HG02884 (cell line): ENCODE measurements around the gene ENTREP3.
A peak's percentile ranks its signal among the peaks of the same experiment; 100 is the strongest.
"Not testable (repeated sequence)": the region's sequence is repeated elsewhere in the genome, so short reads cannot be mapped to it uniquely, and the experiment has no call there.

ENCODE experiments used
- ATAC-seq: cut with Tn5 transposase; IDR thresholded peaks from one replicate; pipeline ENCODE4 v1.9.1; 2021; ENCODE audit warnings: mild to moderate bottlenecking, moderate library complexity; ENCODE audit not compliant: unreplicated experiment

ENTREP3 gene

GRCh38 chr1:155226188-155226909 lies 28.9 kb downstream of the ENTREP3 start:
- ATAC-seq: no peak

- ATAC-seq: not testable (repeated sequence)
Observed at GRCh38 chr1:155225404-155225759, 29.9 kb downstream of the ENTREP3 start.

- ATAC-seq: no peak
Observed at GRCh38 chr1:155223047-155223446, 32.2 kb downstream of the ENTREP3 start.

DNA sequence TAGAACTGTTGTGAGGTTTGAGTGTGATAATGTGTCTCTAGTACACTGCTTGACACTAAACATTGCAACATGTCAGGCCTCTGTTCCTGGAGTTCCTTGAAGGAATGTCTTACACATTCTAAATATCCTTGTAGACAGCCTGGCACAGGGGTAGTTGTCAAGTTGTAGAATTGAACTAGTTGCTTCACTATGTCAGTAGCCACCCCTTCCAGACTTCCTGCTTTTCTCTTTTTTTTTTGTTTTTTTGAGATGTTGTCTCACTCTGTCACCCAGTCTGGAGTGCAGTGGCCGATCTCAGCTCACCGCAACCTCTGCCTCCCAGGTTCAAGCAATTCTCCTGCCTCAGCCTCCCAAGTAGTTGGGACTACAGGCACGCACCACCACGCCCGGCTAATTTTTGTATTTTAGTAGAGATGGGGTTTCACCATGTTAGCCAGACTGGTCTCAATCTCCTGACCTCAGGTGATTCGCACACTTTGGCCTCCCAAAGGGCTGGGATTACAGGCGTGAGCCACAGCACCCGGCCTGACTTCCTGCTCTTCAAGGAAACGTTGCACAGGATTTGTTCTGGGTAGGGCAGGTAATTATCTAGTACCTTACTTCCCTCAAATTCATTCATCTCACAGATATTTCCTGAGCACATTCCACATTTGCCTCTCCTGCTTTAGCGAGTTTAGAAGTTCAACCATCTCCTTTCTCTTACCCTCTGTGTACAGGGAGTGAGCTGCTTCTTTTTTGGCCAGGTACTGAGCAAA lies 34.9 kb downstream of the ENTREP3 start:
- not testable (repeated sequence) for ATAC-seq

- ATAC-seq: no peak
Observed at GRCh38 chr1:155219592-155220031, 35.7 kb downstream of the ENTREP3 start.

GRCh38 chr1:155218854-155219591 lies 36.3 kb downstream of the ENTREP3 start:
- ATAC-seq: no peak

DNA sequence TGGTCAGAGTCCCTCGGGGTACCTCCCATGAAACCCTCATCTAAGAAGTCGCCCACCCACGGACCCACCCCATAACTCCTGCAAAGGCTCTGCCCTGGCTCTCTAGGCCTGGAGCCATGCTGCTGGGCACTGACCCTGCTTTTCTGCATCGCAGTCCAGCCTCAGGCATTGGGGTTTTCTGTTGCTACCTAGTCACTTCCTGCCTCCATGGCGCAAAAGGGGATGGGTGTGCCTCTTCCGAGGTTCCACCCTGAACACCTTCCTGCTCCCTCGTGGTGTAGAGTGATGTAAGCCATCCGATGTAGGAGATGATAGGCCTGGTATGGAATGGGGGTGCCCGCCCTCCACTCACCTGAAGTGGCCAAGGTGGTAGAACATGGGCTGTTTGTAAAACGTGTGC lies 40.6 kb downstream of the ENTREP3 start:
- ATAC-seq: not testable (repeated sequence)

DNA sequence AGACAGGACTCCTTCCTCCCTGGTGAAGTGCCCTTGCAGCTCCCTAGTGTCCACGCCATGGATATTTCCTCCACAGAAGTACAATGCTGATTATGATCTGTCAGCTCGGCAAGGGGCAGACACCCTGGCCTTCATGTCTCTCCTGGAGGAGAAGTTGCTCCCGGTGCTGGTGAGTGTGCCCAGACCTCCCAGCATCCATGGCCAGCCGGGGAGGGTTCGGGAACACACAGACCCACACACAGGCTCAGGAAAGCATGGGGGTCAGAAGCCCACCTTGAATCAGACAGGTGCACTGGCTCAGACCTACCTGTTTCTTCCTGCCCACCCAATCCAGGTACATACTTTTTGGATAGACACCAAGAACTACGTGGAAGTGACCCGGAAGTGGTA lies 43.2 kb downstream of the ENTREP3 start:
- ATAC-seq: not testable (repeated sequence)

- ATAC-seq: not testable (repeated sequence)
Observed at GRCh38 chr1:155211381-155212050, 43.8 kb downstream of the ENTREP3 start.

- ATAC-seq: no peak
Observed at GRCh38 chr1:155210314-155211104, 44.8 kb downstream of the ENTREP3 start.

GRCh38 chr1:155209312-155209721 lies 46.0 kb downstream of the ENTREP3 start:
- no peak for ATAC-seq

- ATAC-seq: peak; percentile 86
Observed at GRCh38 chr1:155208541-155209311, 46.6 kb downstream of the ENTREP3 start, which contains the start of gene MTX1. Gene MTX1, plus strand, starts transcription at chr1:155208695. Its CDS starts 110 bp downstream, at chr1:155208805.

DNA sequence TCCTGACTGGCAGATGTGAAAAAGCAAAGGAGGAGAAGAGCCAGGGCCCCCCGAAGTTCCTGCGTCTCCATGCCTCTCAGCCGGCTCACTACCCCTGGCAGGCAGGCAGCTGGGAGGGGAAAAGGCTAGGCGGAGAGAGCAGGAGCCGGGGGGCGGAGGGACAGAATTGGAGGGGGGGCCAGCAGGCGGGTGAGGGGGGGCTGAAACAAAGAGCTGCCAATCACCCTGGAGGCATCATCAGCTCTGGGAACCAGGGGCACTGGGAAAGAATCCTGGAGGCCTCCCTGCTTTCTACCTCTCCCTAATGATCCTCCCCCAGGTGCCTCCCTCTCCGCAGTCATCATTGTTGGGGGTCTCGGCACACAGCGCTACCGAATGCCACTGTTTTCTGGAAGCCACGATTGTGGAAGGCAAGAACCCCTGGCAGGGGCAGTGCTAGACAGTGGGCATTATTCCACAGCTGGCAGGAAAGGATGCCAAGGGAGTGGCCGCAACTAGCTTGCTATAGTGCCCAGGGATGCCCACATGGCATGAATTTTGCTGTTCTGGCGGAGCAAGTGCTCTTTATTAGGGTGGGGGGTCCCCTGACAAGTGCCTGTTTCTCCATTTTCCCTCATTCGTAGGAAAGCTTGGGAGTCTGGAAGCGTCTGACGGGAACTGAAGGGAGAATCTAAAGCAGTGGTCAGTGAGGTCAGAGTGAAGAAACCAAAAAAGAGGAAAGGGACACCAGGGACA lies 47.3 kb downstream of the ENTREP3 start, which contains the start of gene THBS3:
TSS of gene THBS3 (minus strand) at position 92 of the 735 bp plus-strand sequence. CDS start at position 71, 21 bp downstream.
- ATAC-seq: no peak

- no peak for ATAC-seq
Observed at GRCh38 chr1:155206891-155207805, 48.1 kb downstream of the ENTREP3 start.

DNA sequence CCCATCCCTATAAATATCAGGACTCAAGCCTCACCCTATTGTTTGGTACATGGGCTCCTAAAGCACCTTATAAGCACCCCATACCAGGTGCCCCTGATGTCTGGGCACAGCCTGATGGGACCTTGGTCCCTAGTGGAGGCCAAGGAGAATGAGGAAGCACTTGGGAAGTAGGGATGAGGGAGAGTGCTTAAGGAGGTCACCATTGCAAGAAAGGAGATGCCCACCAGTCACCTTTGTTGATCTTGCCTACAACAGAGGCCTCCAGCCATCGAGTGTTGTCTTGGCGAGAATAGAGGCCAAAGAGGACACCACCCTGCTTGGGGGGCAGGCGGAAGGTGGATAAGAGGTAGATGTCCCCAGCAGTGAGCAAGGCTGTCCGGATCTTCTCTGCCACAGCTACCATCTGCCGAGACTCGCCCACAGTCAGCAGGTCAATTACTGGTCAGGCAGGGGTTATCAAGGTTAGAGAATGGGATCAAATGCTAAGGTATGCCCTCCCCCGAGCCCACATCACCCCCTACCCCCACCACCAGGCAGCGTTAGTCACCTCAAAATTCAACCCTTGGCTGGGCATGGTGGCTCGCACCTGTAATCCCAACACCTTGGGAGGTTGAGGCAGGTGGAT lies 49.2 kb downstream of the ENTREP3 start:
- no peak for ATAC-seq

GRCh38 chr1:155205035-155205434 lies 50.2 kb downstream of the ENTREP3 start:
- ATAC-seq: no peak
